Stimulated activated CD8-positive, alpha-beta memory T cell treated with anti-CD3 and anti-CD28 coated beads, Interleukin-4, amount 100 ng/mL, for 4 hours (primary cell): Measurements from ENCODE around the gene PCDH9.

Experiments
- DNase-seq, 2 donors: peaks; one replicate each; pipeline ENCODE4 v3.0.0-alpha.2; 2020; ENCODE audit warnings: low read depth in 2 of 2, low spot score in 1 of 2

Gene PCDH9

GRCh38 chr13:66501181-66501580 is 729.0 kb downstream of the PCDH9 start:
- DNase-seq = no peak

- DNase-seq = no peak
Observed at GRCh38 chr13:66492479-66492878, 737.7 kb downstream of the PCDH9 start.

GRCh38 chr13:66491251-66491650 is 738.9 kb downstream of the PCDH9 start:
- DNase-seq = no peak

GRCh38 chr13:66489586-66489985 is 740.5 kb downstream of the PCDH9 start:
- DNase-seq = no peak

GRCh38 chr13:66489172-66489571 is 741.0 kb downstream of the PCDH9 start:
- no peak for DNase-seq

- no peak for DNase-seq
Observed at GRCh38 chr13:66483712-66484111, 746.4 kb downstream of the PCDH9 start.

GRCh38 chr13:66482836-66483235 is 747.3 kb downstream of the PCDH9 start:
- DNase-seq = no peak

GRCh38 chr13:66477816-66478215 is 752.3 kb downstream of the PCDH9 start:
- DNase-seq = no peak

- DNase-seq = no peak
Observed at GRCh38 chr13:66475061-66475460, 755.1 kb downstream of the PCDH9 start.

- no peak for DNase-seq
Observed at GRCh38 chr13:66469745-66470144, 760.4 kb downstream of the PCDH9 start.

GRCh38 chr13:66468656-66469055 is 761.5 kb downstream of the PCDH9 start:
- DNase-seq = no peak

- no peak for DNase-seq
Observed at GRCh38 chr13:66462187-66462586, 767.9 kb downstream of the PCDH9 start.

GRCh38 chr13:66461021-66461420 is 769.1 kb downstream of the PCDH9 start:
- no peak for DNase-seq

GRCh38 chr13:66459634-66460033 is 770.5 kb downstream of the PCDH9 start:
- DNase-seq = no peak

- no peak for DNase-seq
Observed at GRCh38 chr13:66459143-66459542, 771.0 kb downstream of the PCDH9 start.

GRCh38 chr13:66446413-66446812 is 783.7 kb downstream of the PCDH9 start:
- no peak for DNase-seq

- DNase-seq = no peak
Observed at GRCh38 chr13:66443926-66444325, 786.2 kb downstream of the PCDH9 start.

- DNase-seq = no peak
Observed at GRCh38 chr13:66440938-66441337, 789.2 kb downstream of the PCDH9 start.

GRCh38 chr13:66430728-66431127 is 799.4 kb downstream of the PCDH9 start:
- DNase-seq = no peak

GRCh38 chr13:66430269-66430668 is 799.9 kb downstream of the PCDH9 start:
- no peak for DNase-seq

- DNase-seq = no peak
Observed at GRCh38 chr13:66429156-66429555, 801.0 kb downstream of the PCDH9 start.

GRCh38 chr13:66427458-66427861 is 802.7 kb downstream of the PCDH9 start:
- DNase-seq = no peak

- no peak for DNase-seq
Observed at GRCh38 chr13:66425741-66426140, 804.4 kb downstream of the PCDH9 start.

GRCh38 chr13:66424422-66424821 is 805.7 kb downstream of the PCDH9 start:
- no peak for DNase-seq
